Head of caudate nucleus (tissue), 42 donors: ENCODE results near the gene CA5B.
"Not testable (repeated sequence)": the region's sequence is repeated elsewhere in the genome, so short reads cannot be mapped to it uniquely, and the experiment has no call there.

Source experiments
- DNase-seq, 42 donors: peaks; one replicate each; pipeline versions ENCODE4 v3.0.0 to v3.0.0-alpha.2; 2020 to 2021; ENCODE audit warnings: mixed read lengths in 7 of 42
- intact Hi-C: fragments of 100-400 bp; cut with DNase I; formaldehyde crosslinking; loops from one replicate; pipeline ENCODE4 v1.15.0; 2022

CA5B gene, protein sequence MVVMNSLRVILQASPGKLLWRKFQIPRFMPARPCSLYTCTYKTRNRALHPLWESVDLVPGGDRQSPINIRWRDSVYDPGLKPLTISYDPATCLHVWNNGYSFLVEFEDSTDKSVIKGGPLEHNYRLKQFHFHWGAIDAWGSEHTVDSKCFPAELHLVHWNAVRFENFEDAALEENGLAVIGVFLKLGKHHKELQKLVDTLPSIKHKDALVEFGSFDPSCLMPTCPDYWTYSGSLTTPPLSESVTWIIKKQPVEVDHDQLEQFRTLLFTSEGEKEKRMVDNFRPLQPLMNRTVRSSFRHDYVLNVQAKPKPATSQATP

DNA sequence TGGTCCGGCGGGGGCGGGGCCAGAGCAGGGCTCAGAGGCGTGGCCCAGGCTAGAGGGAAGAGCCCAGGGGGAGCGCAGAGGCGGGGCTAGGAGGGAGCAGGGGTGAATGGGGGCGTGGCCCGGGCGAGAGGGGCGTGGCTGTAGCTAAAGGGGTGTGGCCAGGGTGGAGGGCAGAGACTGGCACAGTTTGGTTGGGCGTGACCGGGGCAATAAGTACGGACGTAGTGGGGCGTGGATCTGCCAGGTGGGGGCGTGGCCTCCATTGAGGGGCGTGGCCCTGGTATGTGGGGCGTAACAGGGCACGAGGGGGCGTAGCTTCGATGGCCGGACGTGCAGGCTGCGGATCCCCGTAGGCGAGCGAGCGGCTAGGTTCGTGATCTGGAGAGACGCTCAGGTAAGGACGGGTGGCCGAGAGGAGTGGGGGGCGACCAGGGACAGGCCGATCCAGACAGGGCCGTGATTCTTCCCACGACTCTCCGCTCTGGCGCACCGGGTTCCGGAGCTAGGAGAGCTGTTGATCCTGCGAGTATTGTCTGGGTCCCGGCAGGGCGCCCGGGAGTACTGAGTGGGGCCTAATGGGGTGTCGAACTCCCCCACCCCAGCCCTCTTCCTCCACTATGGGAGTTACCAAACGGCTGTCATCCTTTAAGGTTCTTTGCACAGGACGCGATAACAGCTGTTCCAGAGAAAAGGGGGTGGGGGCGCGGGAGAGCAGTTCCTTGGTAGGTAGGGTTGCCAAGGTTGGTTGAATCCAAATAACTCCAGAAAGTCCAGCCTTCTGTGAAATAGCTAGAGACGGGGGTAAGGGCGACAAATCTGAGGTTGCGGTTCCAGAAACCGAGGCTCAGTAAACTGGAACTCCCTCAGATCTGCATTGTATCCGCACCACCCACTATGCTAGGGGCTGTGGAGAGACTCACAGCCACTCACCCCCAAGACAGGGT, at the start of gene CA5B:
Gene CA5B (plus strand): TSS at position 312 of the 944 bp plus-strand sequence. CDS start 11,754 bp downstream, outside the sequence.
- intact Hi-C loops = no loop called here
- peak; percentile 69 to 91 (median 85) for DNase-seq

DNA sequence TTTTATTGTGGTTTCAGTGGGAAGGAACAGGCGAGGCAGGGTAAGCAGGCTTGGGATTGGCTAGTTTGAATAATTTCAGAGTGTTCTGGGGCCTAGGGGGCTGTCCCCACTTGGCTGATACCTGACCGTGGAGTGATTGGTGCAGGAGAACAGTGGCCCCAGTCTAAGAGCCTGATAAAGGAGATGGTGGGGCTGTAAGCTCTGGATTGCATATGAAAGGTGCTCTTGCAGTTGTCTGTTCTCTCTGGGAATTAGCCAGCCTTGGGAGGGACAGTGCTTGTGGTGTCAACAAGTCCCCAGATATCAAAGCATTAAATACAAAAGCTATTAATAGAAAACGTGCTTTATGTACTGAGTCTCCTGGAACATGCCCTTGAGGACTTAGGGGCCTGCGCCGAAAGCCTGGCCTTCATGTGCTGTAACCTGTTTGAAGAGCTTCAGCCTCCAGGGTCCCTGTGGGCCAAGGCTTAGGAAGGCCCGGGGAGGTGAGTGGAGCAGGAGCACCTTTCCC, 43.1 kb upstream of the CA5B start:
- intact Hi-C loops = no loop called here
- DNase-seq = no peak

DNA sequence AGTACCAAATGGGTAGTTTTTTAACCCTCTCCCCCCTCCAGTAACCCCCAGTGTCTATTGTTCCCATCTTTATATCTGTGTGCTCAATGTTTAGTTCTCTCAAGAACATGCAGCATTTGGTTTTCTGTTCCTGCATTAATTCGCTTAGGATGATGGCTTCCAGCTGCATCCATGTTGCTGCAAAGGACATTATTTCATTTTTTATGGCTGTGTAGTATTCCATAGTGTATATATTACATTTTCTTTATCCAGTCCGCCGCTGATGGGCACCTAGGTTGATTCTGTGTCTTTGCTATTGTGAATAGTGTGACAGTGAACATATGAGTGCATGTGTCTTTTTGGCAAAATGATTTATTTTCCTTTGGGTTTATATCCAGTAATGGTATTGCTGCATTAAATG, 41.6 kb upstream of the CA5B start:
- intact Hi-C loops = no loop called here
- DNase-seq = no peak

DNA sequence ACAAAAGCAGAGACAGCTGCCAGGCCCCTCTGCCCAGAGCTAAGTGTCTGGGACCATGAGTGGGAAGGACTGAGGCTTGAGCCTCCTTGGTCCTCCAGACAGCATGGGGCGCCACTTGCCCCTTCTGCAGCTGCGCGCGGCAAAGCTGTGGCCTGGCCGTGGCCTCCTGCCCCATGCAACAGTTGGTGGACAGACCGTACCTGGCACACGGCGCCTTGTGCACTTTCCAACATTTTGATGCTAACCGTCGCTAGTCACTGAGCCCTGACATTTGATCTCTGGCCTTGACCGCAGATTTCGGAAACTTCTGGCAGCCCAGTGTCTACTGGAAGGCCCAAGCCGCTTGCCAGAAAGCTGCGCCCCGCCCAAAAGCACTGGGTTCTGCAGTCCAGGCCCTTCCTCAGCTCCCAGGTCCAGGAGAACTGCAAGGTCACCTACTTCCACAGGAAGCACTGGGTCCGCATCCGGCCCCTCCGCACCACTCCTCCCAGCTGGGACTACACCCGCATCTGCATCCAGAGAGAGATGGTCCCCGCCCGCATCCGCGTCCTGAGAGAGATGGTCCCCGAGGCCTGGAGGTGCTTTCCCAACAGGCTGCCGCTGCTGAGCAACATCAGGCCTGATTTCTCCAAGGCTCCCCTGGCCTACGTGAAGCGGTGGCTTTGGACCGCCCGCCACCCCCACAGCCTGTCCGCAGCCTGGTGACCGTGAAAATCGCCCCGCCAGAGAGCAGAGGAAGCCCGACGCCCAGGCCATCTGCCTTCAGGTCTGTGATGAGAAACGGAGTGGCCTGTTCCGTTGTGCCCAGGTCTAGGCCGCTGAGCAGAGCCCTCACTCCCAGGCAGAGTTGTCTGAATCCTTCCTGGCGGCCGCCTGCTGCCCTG, 35.3 kb upstream of the CA5B start:
- intact Hi-C loops = no loop called here

DNA sequence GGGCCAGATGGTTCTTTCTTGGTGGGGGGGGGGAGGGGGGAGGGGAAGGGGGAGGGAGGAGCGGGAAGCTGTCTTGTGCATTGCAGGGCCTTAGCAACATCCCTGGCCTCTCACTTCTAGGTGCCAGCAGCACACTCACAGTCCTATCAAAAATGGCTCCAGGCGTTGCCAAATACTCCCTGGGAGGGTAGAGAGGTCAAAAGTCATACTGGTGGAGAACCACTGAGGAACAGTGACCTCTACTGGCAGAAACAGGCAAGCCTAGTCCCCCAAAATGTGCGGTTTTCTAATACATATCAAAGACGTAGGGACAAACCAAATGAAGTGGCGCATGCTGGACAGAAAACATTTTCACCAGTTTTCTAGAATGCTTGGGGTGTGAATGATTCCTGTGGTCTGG, 34.3 kb upstream of the CA5B start:
- intact Hi-C loops, DNase-seq: not testable (repeated sequence)

More for the DNA sequence above, 35.3 kb upstream of the CA5B start:
- DNase-seq = no peak

DNA sequence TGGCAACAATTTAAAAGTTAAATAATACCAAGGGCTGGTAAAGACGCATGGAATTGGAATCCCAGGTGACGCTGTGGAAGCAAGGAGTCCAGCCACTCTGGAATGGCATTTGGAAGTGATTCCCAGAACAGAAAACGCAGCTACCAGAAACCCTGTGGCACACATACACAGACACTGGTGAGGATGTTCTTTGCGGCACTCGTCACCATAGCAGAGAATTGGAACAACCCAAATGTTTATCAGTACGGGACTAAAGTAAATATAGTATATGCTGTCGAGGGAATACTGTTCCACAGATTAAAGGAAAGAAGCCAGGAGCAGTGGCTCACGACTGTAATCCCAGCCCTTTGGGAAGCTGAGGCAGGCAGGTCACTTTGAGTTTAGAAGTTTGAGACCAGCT, 33.8 kb upstream of the CA5B start:
- DNase-seq, intact Hi-C loops: not testable (repeated sequence)

DNA sequence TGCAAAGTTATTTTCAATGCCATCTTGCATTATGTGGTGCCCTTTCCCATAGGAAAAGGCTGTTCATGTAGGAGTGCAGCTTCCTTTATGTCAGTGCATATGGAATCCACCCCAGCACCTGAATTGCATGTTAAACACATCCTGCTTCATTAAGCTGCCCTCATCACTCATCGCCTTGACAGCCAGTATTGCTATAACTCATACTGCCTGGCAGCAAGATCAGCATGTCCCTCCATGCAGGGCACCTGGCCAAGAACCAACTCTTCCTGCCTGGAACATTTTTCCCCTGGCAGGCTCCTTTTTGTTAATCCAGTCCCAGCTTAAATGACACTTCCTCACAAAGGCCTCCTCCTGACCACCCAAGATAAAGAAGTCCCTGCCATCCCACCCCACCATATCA, 23.5 kb upstream of the CA5B start:
- intact Hi-C loops = no loop called here
- peak in 16 of 42 donors; percentile 3 to 60 (median 21) for DNase-seq

DNA sequence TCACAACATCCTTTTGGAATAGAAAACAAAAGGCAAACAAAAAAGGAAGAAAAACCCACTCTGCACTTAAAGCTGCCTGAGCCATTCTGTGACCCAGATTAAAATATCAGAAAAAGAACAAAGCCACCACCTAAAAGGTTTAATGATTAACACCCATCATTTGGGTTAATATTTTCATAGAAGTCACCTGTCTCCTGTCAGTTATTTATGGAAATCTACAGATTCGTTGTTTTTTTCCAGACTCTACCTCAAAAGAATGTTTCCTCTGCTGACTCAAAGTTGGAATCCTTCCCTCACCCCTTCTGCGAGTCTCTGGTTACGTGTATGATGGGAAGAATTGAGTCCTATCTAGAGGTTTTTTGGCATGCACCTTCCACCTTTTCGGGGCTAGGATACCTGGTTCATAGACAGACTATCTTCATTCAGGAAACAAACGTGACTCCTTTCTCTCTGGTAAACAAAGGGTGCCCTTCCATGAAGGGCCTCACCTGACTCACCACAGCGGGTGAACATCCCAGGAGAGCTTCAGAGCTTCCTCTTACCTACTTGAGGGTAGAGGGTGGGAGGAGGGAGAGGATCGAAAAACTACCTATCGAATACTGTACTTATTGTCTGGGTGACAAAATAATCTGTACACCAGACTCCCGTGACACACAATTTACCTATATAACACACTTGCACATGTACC, 19.6 kb upstream of the CA5B start:
- intact Hi-C loops = no loop called here
- no peak for DNase-seq

DNA sequence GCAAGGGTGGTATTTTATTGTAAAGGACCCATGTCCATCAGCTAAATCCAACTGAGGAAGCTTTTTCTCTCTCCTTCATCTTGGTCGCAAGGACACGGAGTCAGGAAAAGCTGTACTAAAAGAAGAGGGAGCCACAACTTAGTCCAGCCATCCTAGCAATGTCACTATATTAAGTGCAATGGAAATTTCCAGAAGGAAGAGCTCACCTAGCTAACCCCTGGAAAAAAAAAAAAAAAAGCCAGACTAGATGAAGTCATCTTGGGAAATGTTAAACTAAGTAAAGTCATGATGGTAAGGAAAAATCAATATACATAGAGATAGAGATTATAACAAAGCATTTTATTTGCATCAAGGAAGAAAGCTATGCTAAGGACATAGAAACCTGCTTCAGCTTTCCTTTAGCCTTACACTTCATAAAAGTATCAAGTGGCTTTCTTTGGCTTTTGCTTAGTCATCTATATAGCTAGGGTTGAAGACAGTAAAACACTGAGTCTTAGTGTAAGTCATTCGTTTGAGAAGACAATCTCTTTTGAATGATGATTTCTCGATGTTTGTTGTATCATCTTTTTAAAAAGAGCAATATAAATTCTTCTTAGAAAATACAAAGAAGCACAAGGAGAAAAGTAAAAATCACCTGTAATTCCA, 18.6 kb upstream of the CA5B start:
- DNase-seq = no peak
- intact Hi-C loops = no loop called here

DNA sequence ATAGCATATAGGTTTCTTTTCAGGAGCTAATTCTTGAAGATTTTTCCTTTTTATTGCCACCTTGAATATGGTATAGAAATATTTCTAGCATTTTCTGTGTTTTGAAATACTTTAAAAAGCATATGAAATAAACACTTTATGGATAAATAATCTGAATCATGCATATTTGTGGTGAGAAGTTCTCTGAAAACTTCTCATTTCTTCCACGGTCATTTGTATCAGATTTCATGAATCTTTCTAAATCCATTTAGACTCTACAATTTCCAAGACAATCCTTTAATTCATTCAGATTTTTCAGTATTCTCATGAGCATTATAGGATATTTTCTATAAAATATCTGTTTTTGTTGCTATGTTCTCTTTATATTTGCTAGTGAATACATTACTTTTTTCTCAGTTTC, 16.2 kb upstream of the CA5B start:
- intact Hi-C loops = no loop called here
- DNase-seq = no peak

DNA sequence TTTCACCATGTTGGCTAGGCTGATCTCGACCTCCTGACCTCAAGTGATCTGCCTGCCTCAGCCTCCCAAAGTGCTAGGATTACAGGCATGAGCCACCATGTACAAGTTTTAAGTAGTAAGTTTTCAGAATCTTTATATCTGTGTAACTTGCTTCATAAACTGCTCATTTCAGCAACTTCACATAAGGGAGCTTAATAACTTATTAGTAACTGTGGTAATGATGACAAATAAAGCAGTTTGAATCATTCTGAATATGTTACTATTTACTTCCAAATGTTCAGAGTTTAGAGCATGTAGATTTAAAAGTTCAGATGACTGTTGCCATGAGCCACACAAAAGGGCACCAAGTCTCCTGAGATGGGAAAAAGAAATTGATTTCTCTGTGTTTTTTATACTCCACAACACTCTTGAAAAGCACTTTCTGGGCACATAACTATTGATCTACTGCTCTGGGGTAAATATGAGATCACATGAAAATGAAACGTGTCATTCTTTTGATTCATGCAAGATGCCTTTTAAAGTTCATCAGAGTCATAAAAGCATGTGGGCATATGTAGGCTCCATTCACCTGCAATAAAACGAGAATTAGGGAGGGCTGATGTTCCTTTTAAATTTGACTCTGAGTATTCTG, 14.1 kb upstream of the CA5B start:
- DNase-seq = no peak
- intact Hi-C loops = no loop called here

DNA sequence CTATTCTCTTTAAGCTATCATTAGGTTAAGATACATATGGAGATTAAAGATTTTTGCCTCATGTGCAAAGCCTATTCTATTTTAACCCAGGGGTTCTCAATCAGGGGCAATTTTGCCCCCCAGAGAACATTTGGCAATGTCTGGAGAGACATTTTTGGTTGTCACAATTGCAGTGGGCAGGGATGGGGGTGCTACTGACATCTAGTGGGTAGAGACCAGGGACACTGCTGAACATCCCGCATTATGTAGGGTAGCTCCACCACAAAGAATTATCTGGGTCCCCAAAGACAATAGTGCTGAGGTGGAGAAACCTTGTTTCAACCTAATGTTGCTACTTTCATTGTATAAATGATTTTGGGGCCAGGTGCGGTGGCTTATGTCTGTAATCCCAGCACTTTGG, 13.2 kb upstream of the CA5B start:
- intact Hi-C loops = no loop called here

DNA sequence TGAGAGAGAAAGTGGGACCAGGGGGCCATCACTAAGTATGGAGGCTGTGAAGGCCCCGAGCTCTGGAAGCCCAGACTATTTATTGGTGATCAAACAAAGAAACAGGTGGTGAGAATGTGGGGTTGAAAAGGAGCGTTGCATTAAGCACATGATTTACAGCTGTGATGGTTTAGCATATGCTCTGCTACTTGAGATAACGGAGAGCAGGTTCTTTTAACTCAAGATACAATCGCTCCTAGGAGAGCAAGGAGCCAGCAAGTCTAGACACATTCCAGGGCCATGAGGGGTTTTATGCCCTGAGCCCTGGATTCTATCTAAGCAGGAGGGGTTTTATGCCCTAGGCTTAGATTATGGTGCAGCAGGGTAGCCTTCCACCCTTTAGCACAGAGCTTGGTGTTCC, 6.7 kb upstream of the CA5B start:
- DNase-seq, intact Hi-C loops: not testable (repeated sequence)

More for the DNA sequence above, 13.2 kb upstream of the CA5B start:
- no peak for DNase-seq

DNA sequence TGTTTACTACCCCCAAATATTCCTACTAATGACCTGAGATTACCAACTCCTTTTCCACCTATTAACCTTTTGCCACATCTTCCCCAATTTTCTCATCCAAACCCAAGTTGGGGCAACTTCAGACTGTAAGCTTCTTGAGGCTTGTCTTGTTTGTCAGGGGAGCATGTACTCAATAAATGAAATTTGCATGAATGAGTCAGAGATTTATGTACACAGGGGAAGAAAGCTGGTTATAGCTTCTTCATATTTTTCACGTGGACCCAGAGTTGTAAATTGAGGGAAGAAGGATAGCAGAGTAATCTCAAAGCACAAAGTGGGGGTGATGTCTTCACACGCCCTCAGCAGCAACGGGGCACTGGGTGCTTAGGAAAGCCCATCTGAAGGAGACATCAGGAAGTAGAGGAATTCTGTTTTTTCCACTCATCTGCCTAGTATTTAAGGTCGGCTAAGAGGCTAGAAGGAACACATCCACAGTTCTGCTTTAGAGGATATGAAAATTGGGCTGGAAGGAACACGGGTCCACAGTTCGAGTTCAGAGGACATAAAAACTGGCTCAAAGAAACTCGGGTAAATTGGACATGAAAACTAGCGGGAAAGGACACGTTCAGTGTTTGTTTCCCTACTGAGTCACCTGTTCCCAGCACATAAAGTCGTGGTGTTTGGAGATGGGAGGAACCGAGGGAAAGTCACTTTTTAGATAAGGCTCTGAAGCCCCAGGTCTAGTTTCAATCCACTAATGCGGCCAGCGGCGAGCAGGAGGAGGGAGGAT, 696 bp upstream of the CA5B start:
- intact Hi-C loops = no loop called here
- DNase-seq = no peak

DNA sequence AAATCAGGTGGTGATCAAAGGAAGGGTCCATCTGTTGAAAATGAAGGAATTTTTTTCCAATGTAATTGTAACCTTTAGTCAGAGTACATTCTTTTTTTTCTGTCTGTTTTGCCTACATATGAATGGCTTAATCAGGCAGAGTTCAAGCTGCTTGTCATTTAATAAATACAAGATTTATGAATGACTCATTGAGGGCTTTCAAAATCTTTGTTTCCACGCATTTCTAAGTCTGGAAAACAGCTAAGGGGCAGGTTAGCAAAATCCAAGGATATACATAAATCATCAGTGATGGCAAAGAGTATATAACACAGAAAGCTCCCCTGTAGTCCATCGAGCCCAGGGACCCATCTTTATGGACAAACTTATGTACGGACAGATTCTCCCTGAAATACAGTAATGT, 1.8 kb downstream of the CA5B start:
- no peak for DNase-seq
- intact Hi-C loops = no loop called here

DNA sequence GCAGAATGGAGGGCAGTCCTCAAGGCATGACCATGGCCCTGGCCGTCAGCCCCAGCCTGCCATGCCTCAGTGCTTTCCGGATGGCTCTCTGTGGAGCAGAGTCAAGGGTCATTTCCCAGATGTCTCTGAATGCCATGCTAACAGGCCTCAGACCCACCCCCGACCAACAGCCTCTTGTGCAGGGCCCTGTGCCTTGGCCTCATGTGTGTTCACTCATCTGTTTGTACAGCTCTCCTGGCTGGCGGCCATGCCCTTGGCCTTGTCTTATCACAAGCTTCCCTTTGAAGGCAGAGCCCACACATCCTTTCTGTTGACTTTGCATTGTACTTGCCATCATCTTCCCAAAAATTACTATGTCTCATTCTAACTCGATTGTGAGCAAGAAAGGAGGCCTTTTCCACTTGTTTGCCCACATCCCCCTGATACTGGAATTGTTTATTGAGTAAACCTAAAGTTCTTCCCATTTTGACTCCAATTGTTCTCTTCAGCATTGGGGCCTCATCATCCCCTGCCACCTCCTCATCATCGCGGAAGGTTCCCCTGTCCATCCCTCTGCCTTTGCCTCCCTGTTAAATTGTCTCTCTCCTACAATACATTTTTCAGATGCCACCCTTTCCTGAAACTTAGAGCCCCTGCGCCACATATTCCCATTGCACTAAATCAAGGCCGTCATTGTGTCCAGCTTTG, 6.3 kb downstream of the CA5B start:
- intact Hi-C loops = no loop called here
- no peak for DNase-seq
